ENCODE results near the gene CMIP.

Gene CMIP

GRCh38 chr16:81399909-81400308 is 44.7 kb upstream of the CMIP start:
- Histone ChIP-seq H3K79me2 (ENCODE audit: control insufficient read depth, insufficient read depth, low read length, poor library complexity) (no peaks in the 10 kb centered on the region), H3K27me3 (ENCODE audit: insufficient read depth, low read length) (no peaks in the 10 kb centered on the region), H3K27ac (ENCODE audit: low read depth, low read length) (no peak overlapping the region), H2BK12ac (ENCODE audit: low read length) (no peak overlapping the region), H3K4me1 (ENCODE audit: control insufficient read depth in 1 of 2, insufficient read depth in 2 of 2, low read length in 2 of 2) (peaks cover 5 to 9% of the 10 kb centered on the region in 2 experiments), H3K9ac (ENCODE audit: low read length) (no peak overlapping the region), H3K4ac (ENCODE audit: low read depth, low read length) (no peak overlapping the region), H4K91ac (ENCODE audit: low read depth, low read length) (no peak overlapping the region), H3K23ac (ENCODE audit: low read length) (no peak overlapping the region), H3K36me3 (ENCODE audit: control insufficient read depth in 1 of 2, insufficient read depth in 2 of 2, low read length in 2 of 2) (no peaks in the 10 kb centered on the region), H3K18ac (ENCODE audit: low read length) (no peak overlapping the region), H2BK120ac (ENCODE audit: insufficient read depth, low read length, poor library complexity) (no peak overlapping the region), H3K9me3 (ENCODE audit: insufficient read depth, low read depth, low read length) (peaks cover 5% of the 10 kb centered on the region), H4K12ac (ENCODE audit: low read depth, low read length) (no peak overlapping the region), H3K4me3 (ENCODE audit: low read depth, low read length) (no peak overlapping the region), H3K79me1 (ENCODE audit: low read length) (peaks cover 13% of the 10 kb centered on the region), H4K8ac (ENCODE audit: low read depth, low read length) (no peak overlapping the region), H2AK5ac (ENCODE audit: low read length) (no peak overlapping the region), H2AFZ (ENCODE audit: insufficient read depth, low read length, poor library complexity) (no peak overlapping the region), H3K14ac (ENCODE audit: low read length) (no peak overlapping the region), H2BK5ac (ENCODE audit: low read depth, low read length, poor library complexity) (no peak overlapping the region), H3K4me2 (ENCODE audit: low read length) (no peak overlapping the region)
- DNase-seq, result no peak
- WGBS (ENCODE audit: extremely low coverage, insufficient coverage, insufficient read length), result no CpG with 5 or more reads among the region's 1 CpG

- Histone ChIP-seq H4K91ac (ENCODE audit: low read depth, low read length) (no peak overlapping the region), H2BK12ac (ENCODE audit: low read length) (no peak overlapping the region), H3K4me2 (ENCODE audit: low read length) (no peak overlapping the region), H3K79me2 (ENCODE audit: control insufficient read depth, insufficient read depth, low read length, poor library complexity) (no peaks in the 10 kb centered on the region), H3K23ac (ENCODE audit: low read length) (no peak overlapping the region), H3K4me3 (ENCODE audit: low read depth, low read length) (no peak overlapping the region), H2AK5ac (ENCODE audit: low read length) (no peak overlapping the region), H3K36me3 (ENCODE audit: control insufficient read depth in 1 of 2, insufficient read depth in 2 of 2, low read length in 2 of 2) (no peaks in the 10 kb centered on the region), H3K79me1 (ENCODE audit: low read length) (peaks cover 13% of the 10 kb centered on the region), H2AFZ (ENCODE audit: insufficient read depth, low read length, poor library complexity) (no peak overlapping the region), H3K4ac (ENCODE audit: low read depth, low read length) (no peak overlapping the region), H3K4me1 (ENCODE audit: control insufficient read depth in 1 of 2, insufficient read depth in 2 of 2, low read length in 2 of 2) (peaks cover 7 to 9% of the 10 kb centered on the region in 2 experiments), H4K8ac (ENCODE audit: low read depth, low read length) (no peak overlapping the region), H3K18ac (ENCODE audit: low read length) (no peak overlapping the region), H4K12ac (ENCODE audit: low read depth, low read length) (no peak overlapping the region), H3K27me3 (ENCODE audit: insufficient read depth, low read length) (no peaks in the 10 kb centered on the region), H3K9me3 (ENCODE audit: insufficient read depth, low read depth, low read length) (peaks cover 2% of the 10 kb centered on the region), H2BK5ac (ENCODE audit: low read depth, low read length, poor library complexity) (no peak overlapping the region), H3K14ac (ENCODE audit: low read length) (no peak overlapping the region), H3K9ac (ENCODE audit: low read length) (no peak overlapping the region), H3K27ac (ENCODE audit: low read depth, low read length) (no peak overlapping the region), H2BK120ac (ENCODE audit: insufficient read depth, low read length, poor library complexity) (no peak overlapping the region)
- no CpG with 5 or more reads among the region's 19 CpGs for WGBS (ENCODE audit: extremely low coverage, insufficient coverage, insufficient read length)
- DNase-seq, result peak; percentile 90 to 95
These were observed 43.3 kb upstream of the CMIP start for GRCh38 chr16:81401035-81401950.

GRCh38 chr16:81403208-81403600 is 41.4 kb upstream of the CMIP start:
- Histone ChIP-seq H3K27ac (ENCODE audit: low read depth, low read length) (no peak overlapping the region), H3K4ac (ENCODE audit: low read depth, low read length) (no peak overlapping the region), H2AFZ (ENCODE audit: insufficient read depth, low read length, poor library complexity) (no peak overlapping the region), H4K91ac (ENCODE audit: low read depth, low read length) (no peak overlapping the region), H2BK12ac (ENCODE audit: low read length) (no peak overlapping the region), H3K23ac (ENCODE audit: low read length) (no peak overlapping the region), H4K8ac (ENCODE audit: low read depth, low read length) (no peak overlapping the region), H3K18ac (ENCODE audit: low read length) (no peak overlapping the region), H2BK120ac (ENCODE audit: insufficient read depth, low read length, poor library complexity) (no peak overlapping the region), H4K12ac (ENCODE audit: low read depth, low read length) (no peak overlapping the region), H3K14ac (ENCODE audit: low read length) (no peak overlapping the region), H3K36me3 (ENCODE audit: control insufficient read depth in 1 of 2, insufficient read depth in 2 of 2, low read length in 2 of 2) (no peaks in the 10 kb centered on the region), H3K79me2 (ENCODE audit: control insufficient read depth, insufficient read depth, low read length, poor library complexity) (peaks cover 1% of the 10 kb centered on the region), H3K79me1 (ENCODE audit: low read length) (peaks cover 20% of the 10 kb centered on the region), H3K4me2 (ENCODE audit: low read length) (peak overlapping the region; percentile 48), H3K27me3 (ENCODE audit: insufficient read depth, low read length) (no peaks in the 10 kb centered on the region), H3K4me1 (ENCODE audit: control insufficient read depth in 1 of 2, insufficient read depth in 2 of 2, low read length in 2 of 2) (peaks cover 14 to 17% of the 10 kb centered on the region in 2 experiments), H2BK5ac (ENCODE audit: low read depth, low read length, poor library complexity) (no peak overlapping the region), H3K4me3 (ENCODE audit: low read depth, low read length) (no peak overlapping the region), H2AK5ac (ENCODE audit: low read length) (no peak overlapping the region), H3K9me3 (ENCODE audit: insufficient read depth, low read depth, low read length) (peaks cover 2% of the 10 kb centered on the region), H3K9ac (ENCODE audit: low read length) (no peak overlapping the region)
- DNase-seq, result no peak
- no CpG with 5 or more reads among the region's 5 CpGs for WGBS (ENCODE audit: extremely low coverage, insufficient coverage, insufficient read length)

GRCh38 chr16:81403601-81404391 is 40.8 kb upstream of the CMIP start:
- H3K23ac ChIP-seq (ENCODE audit: low read length), result no peak overlapping the region
- H3K18ac ChIP-seq (ENCODE audit: low read length), result peak overlapping the region; percentile 22
- peak; percentile 92 to 98 for DNase-seq
- peak overlapping the region; percentile 27 for H4K8ac ChIP-seq (ENCODE audit: low read depth, low read length)
- H3K27ac ChIP-seq (ENCODE audit: low read depth, low read length), result no peak overlapping the region
- H3K4me1 ChIP-seq (ENCODE audit: control insufficient read depth in 1 of 2, insufficient read depth in 2 of 2, low read length in 2 of 2), result peaks cover 14 to 17% of the 10 kb centered on the region in 2 experiments
- no peak overlapping the region for H3K4me3 ChIP-seq (ENCODE audit: low read depth, low read length)
- no CpG with 5 or more reads among the region's 37 CpGs for WGBS (ENCODE audit: extremely low coverage, insufficient coverage, insufficient read length)
- peak overlapping the region; percentile 3 for H3K4ac ChIP-seq (ENCODE audit: low read depth, low read length)
- peak overlapping the region; percentile 35 for H2BK120ac ChIP-seq (ENCODE audit: insufficient read depth, low read length, poor library complexity)
- peak overlapping the region; percentile 8 for H2AFZ ChIP-seq (ENCODE audit: insufficient read depth, low read length, poor library complexity)
- peaks cover 1% of the 10 kb centered on the region for H3K79me2 ChIP-seq (ENCODE audit: control insufficient read depth, insufficient read depth, low read length, poor library complexity)
- H2BK5ac ChIP-seq (ENCODE audit: low read depth, low read length, poor library complexity), result no peak overlapping the region
- H3K14ac ChIP-seq (ENCODE audit: low read length), result peak overlapping the region; percentile 15
- peak overlapping the region; percentile 37 for H4K12ac ChIP-seq (ENCODE audit: low read depth, low read length)
- peaks cover 20% of the 10 kb centered on the region for H3K79me1 ChIP-seq (ENCODE audit: low read length)
- peak overlapping the region; percentile 48 for H3K4me2 ChIP-seq (ENCODE audit: low read length)
- H3K27me3 ChIP-seq (ENCODE audit: insufficient read depth, low read length), result no peaks in the 10 kb centered on the region
- no peaks in the 10 kb centered on the region for H3K36me3 ChIP-seq (ENCODE audit: control insufficient read depth in 1 of 2, insufficient read depth in 2 of 2, low read length in 2 of 2)
- H3K9me3 ChIP-seq (ENCODE audit: insufficient read depth, low read depth, low read length), result peaks cover 2% of the 10 kb centered on the region
- H2AK5ac ChIP-seq (ENCODE audit: low read length), result peak overlapping the region; percentile 26
- H4K91ac ChIP-seq (ENCODE audit: low read depth, low read length), result peak overlapping the region; percentile 67
- no peak overlapping the region for H3K9ac ChIP-seq (ENCODE audit: low read length)
- H2BK12ac ChIP-seq (ENCODE audit: low read length), result peak overlapping the region; percentile 63

Measured in trophoblast cell (in vitro differentiated cells and primary cell).